Tibial nerve (tissue), 4 donors: ENCODE data around the gene ZNF570. TPM values are rescaled to one million over a fixed set of nuclear protein-coding genes. Genes with fewer than 3 reads are reported as not detected.
A peak's percentile ranks its signal among the peaks of the same experiment; 100 is the strongest.

ENCODE experiments used
- DNase-seq, 2 donors: peaks; one replicate each; pipeline ENCODE4 v3.0.0-alpha.2; 2019; ENCODE audit warnings: low spot score in 2 of 2
- H3K27ac ChIP-seq, 4 donors: fragments of 200-600 bp; sonication (generic) in 3 of 4; one replicate each; pipeline ENCODE4 v1.5.1; 2017 to 2019; ENCODE audit warnings: mild to moderate bottlenecking in 1 of 4
- H3K27me3 ChIP-seq, 2 donors: fragments of 200-600 bp; sonication (generic) in 1 of 2; one replicate each; pipeline versions ENCODE4 v1.5.1 to v1.6.0; 2017 to 2019
- H3K36me3 ChIP-seq, 3 donors: fragments of 200-600 bp; sonication (generic); one replicate each; pipeline ENCODE4 v1.5.1; 2018 to 2019
- H3K4me1 ChIP-seq, 4 donors: fragments of 200-600 bp; sonication (generic) in 3 of 4; one replicate each; pipeline ENCODE4 v1.5.1; 2017 to 2019
- H3K4me3 ChIP-seq, 4 donors: fragments of 200-600 bp; sonication (generic) in 3 of 4; one replicate each; pipeline ENCODE4 v1.5.1; 2017 to 2019; ENCODE audit warnings: mild to moderate bottlenecking in 1 of 4, moderate library complexity in 1 of 4
- H3K9me3 ChIP-seq, 4 donors: fragments of 200-600 bp; sonication (generic) in 3 of 4; one replicate each; pipeline ENCODE4 v1.5.1; 2017 to 2019
- CTCF ChIP-seq, 5 experiments: fragments of 200-600 bp in 3 of 5; fragments of 450-650 bp in 2 of 5; sonication (generic) in 3 of 5; IDR thresholded peaks; one replicate each; pipeline ENCODE4 v1.5.1; 2016 to 2019; ENCODE audit warnings: antibody characterized with exemption in 5 of 5, mild to moderate bottlenecking in 3 of 5, moderate library complexity in 2 of 5
- EP300 ChIP-seq, 2 donors: sonication (generic); formaldehyde crosslinking; IDR thresholded peaks; one replicate each; pipeline ENCODE4 v1.6.1; 2017; ENCODE audit warnings: antibody characterized with exemption in 2 of 2, mild to moderate bottlenecking in 1 of 2
- POLR2A ChIP-seq, 2 donors: fragments of 450-650 bp; IDR thresholded peaks; one replicate each; pipeline ENCODE4 v1.6.1; 2017; ENCODE audit warnings: antibody characterized with exemption in 2 of 2, mild to moderate bottlenecking in 2 of 2, moderate library complexity in 2 of 2
- WGBS, 2 donors: methylation state at CpG; one replicate each; pipeline ENCODE4 v1.1.5; 2018; 5-methylcytosine and 5-hydroxymethylcytosine counted together
- total RNA-seq, 4 donors: library from RNA; depleted of rRNA; stranded (reverse); fragments of >200 nt; gene quantifications; one replicate each; pipeline ENCODE4 v1.1.0, GENCODE V29; 2016

The ZNF570 gene
- total RNA-seq, 4 donors from 2014 or later: 4.5 to 13.7 (median 8.7) TPM

- H3K36me3 ChIP-seq: peaks cover 0 to 24% (median 0%) of the 10 kb centered on the region in 3 donors
- H3K9me3 ChIP-seq: peaks cover 0 to 11% (median 0%) of the 10 kb centered on the region in 4 donors
- peak; percentile 42 to 57 for DNase-seq
- TF ChIP-seq CTCF (IDR thresholded peaks at IDR 0.05): peak in 2 of 5 experiments; percentile 24 to 30
- peak in 1 of 2 donors; percentile 64 for TF ChIP-seq EP300 (IDR thresholded peaks at IDR 0.05)
- TF ChIP-seq POLR2A (IDR thresholded peaks at IDR 0.05): peak in 1 of 2 donors; percentile 15
- no peaks in the 10 kb centered on the region for H3K27me3 ChIP-seq
- WGBS, 2 donors: 0 to 1% methylated on average over 40 of the region's 40 CpGs
- peak within 1 kb of the TSS; percentile 56 to 92 (median 88) for H3K27ac ChIP-seq
- peak within 1 kb of the TSS; percentile 49 to 73 (median 57) for H3K4me3 ChIP-seq
- H3K4me1 ChIP-seq: peaks cover 0 to 10% (median 3%) of the 10 kb centered on the region in 4 donors
Measured at GRCh38 chr19:37506387-37507166, 37.4 kb downstream of the ZNF570 start, which contains the start of gene ZNF793. TSS of gene ZNF793 (plus strand) at chr19:37506939. CDS start at chr19:37523440, 16,501 bp downstream.

- Histone ChIP-seq H3K4me3 (peak overlapping the region; percentile 49 to 73 (median 57)), H3K27ac (peak overlapping the region; percentile 56 to 92 (median 88))
Measured at GRCh38 chr19:37507167-37507464, 38.0 kb downstream of the ZNF570 start.

GRCh38 chr19:37511186-37511585, 42.0 kb downstream of the ZNF570 start:
- Histone ChIP-seq H3K27me3 (no peaks in the 10 kb centered on the region), H3K36me3 (peaks cover 3 to 70% (median 5%) of the 10 kb centered on the region in 3 donors), H3K27ac (no peak overlapping the region), H3K4me1 (peaks cover 0 to under 1% (median 0%) of the 10 kb centered on the region in 4 donors), H3K9me3 (peaks cover 0 to 39% (median 8%) of the 10 kb centered on the region in 4 donors), H3K4me3 (no peak overlapping the region)
- WGBS, 2 donors: 92 to 97% methylated on average over 3 of the region's 3 CpGs
- TF ChIP-seq EP300 (IDR thresholded peaks at IDR 0.05) (no peak), POLR2A (IDR thresholded peaks at IDR 0.05) (no peak), CTCF (IDR thresholded peaks at IDR 0.05) (no peak)
- DNase-seq: no peak

More at GRCh38 chr19:37507167-37507464, 38.0 kb downstream of the ZNF570 start:
- no peak for DNase-seq
- H3K36me3 ChIP-seq: peaks cover 0 to 29% (median 0%) of the 10 kb centered on the region in 3 donors
- TF ChIP-seq EP300 (IDR thresholded peaks at IDR 0.05) (no peak), POLR2A (IDR thresholded peaks at IDR 0.05) (no peak), CTCF (IDR thresholded peaks at IDR 0.05) (no peak)
- H3K9me3 ChIP-seq: peaks cover 0 to 9% (median 2%) of the 10 kb centered on the region in 4 donors
- 5 to 6% methylated on average over 9 of the region's 9 CpGs for WGBS, 2 donors
- peaks cover 0 to 10% (median 3%) of the 10 kb centered on the region in 4 donors for H3K4me1 ChIP-seq
- no peaks in the 10 kb centered on the region for H3K27me3 ChIP-seq

GRCh38 chr19:37511821-37512220, 42.7 kb downstream of the ZNF570 start:
- DNase-seq: no peak
- Histone ChIP-seq H3K36me3 (peaks cover 3 to 76% (median 5%) of the 10 kb centered on the region in 3 donors), H3K27ac (no peak overlapping the region), H3K4me1 (no peaks in the 10 kb centered on the region), H3K27me3 (no peaks in the 10 kb centered on the region), H3K9me3 (peaks cover 0 to 43% (median 9%) of the 10 kb centered on the region in 4 donors), H3K4me3 (no peak overlapping the region)
- 92 to 93% methylated on average over 3 of the region's 3 CpGs for whole genome bisulfite sequencing, 2 donors
- TF ChIP-seq EP300 (IDR thresholded peaks at IDR 0.05) (no peak), CTCF (IDR thresholded peaks at IDR 0.05) (no peak), POLR2A (IDR thresholded peaks at IDR 0.05) (no peak)

GRCh38 chr19:37513397-37513796, 44.2 kb downstream of the ZNF570 start:
- no peak for DNase-seq
- peaks cover 3 to 92% (median 5%) of the 10 kb centered on the region in 3 donors for H3K36me3 ChIP-seq
- H3K27me3 ChIP-seq: no peaks in the 10 kb centered on the region
- no peak overlapping the region for H3K4me3 ChIP-seq
- 73 to 75% methylated on average over 2 of the region's 2 CpGs for WGBS, 2 donors
- H3K27ac ChIP-seq: no peak overlapping the region
- no peaks in the 10 kb centered on the region for H3K4me1 ChIP-seq
- TF ChIP-seq EP300 (IDR thresholded peaks at IDR 0.05): no peak
- H3K9me3 ChIP-seq: peaks cover 0 to 58% (median 11%) of the 10 kb centered on the region in 4 donors
